ENCODE data around the gene LMF1.
"Not testable (repeated sequence)": the region's sequence is repeated elsewhere in the genome, so short reads cannot be mapped to it uniquely, and the experiment has no call there.

LMF1 gene

GRCh38 chr16:860891-861290 lies 109.9 kb downstream of the LMF1 start:
- no peak for DNase-seq

- DNase-seq: not testable (repeated sequence)
Measured at GRCh38 chr16:858971-859370, 111.8 kb downstream of the LMF1 start.

GRCh38 chr16:858441-858840 lies 112.3 kb downstream of the LMF1 start:
- not testable (repeated sequence) for DNase-seq

GRCh38 chr16:856811-857210 lies 114.0 kb downstream of the LMF1 start:
- DNase-seq: no peak

GRCh38 chr16:856101-856500 lies 114.7 kb downstream of the LMF1 start:
- DNase-seq: no peak

GRCh38 chr16:855471-855870 lies 115.3 kb downstream of the LMF1 start:
- no peak for DNase-seq

GRCh38 chr16:854808-855410 lies 115.9 kb downstream of the LMF1 start:
- no peak for DNase-seq

- no peak for DNase-seq
Measured at GRCh38 chr16:853981-854807, 116.6 kb downstream of the LMF1 start.

GRCh38 chr16:853306-853705 lies 117.5 kb downstream of the LMF1 start:
- no peak for DNase-seq

GRCh38 chr16:852451-853185 lies 118.2 kb downstream of the LMF1 start:
- no peak for DNase-seq

- no peak for DNase-seq
Measured at GRCh38 chr16:851871-852270, 118.9 kb downstream of the LMF1 start.

- DNase-seq: no peak
Measured at GRCh38 chr16:851209-851810, 119.5 kb downstream of the LMF1 start.

GRCh38 chr16:850668-851067 lies 120.1 kb downstream of the LMF1 start:
- no peak for DNase-seq

- no peak for DNase-seq
Measured at GRCh38 chr16:848510-849253, 122.1 kb downstream of the LMF1 start.

- no peak for DNase-seq
Measured at GRCh38 chr16:847681-848445, 122.9 kb downstream of the LMF1 start.

GRCh38 chr16:847151-847550 lies 123.6 kb downstream of the LMF1 start:
- DNase-seq: no peak

- DNase-seq: no peak
Measured at GRCh38 chr16:845351-845745, 125.4 kb downstream of the LMF1 start.

- DNase-seq: no peak
Measured at GRCh38 chr16:844638-845350, 126.0 kb downstream of the LMF1 start.

- DNase-seq: no peak
Measured at GRCh38 chr16:843771-844170, 127.0 kb downstream of the LMF1 start.

GRCh38 chr16:842711-843560 lies 127.8 kb downstream of the LMF1 start:
- no peak for DNase-seq
